NOMO-1 (cell line): ENCODE results near the gene MAP3K21.
A peak's percentile ranks its signal among the peaks of the same experiment; 100 is the strongest.

Source experiments
- DNase-seq, 2 experiments: peaks; one replicate each; lab custom pipeline; 2025; ENCODE audit not compliant: unreplicated experiment in 2 of 2; lab: John Stamatoyannopoulos, UW

Gene MAP3K21

DNA sequence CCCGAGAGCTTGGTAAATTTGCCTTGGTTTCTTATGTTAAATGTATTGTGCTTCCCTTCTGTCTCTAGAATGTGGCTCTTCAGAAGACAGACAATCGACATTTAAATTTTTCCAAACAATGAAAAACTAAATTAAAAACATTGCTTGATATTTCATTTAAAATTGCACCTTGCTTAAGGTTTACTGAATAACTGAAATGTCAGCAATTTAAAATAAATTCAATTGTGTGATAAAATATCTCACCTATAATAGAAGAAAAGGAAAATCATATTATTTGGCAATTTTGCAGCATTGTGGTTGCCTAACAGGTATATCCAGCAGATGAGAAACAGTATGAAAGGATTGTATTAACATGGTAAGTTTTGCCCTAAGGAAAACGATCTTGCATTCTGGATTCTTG lies 56.5 kb downstream of the MAP3K21 start:
- no peak for DNase-seq

DNA sequence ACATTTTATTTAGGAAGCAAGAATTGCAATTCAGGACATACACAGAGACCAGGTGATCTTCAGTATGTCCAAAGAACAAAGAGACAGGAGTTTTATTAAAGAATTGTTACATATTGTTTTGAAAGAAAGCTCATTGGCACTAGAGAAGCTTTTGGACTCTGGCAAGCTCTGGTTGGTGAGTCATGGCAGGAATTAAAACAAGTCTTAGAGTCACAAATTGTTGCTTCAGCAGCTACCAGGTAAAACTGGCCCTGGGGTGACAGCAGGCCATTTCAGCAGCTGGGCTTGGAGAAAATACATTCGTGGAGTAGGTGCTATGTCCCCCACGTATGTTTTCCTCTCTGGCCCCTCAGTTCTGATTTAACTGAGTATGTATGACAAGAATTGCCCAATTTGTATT lies 58.8 kb downstream of the MAP3K21 start:
- no peak for DNase-seq

DNA sequence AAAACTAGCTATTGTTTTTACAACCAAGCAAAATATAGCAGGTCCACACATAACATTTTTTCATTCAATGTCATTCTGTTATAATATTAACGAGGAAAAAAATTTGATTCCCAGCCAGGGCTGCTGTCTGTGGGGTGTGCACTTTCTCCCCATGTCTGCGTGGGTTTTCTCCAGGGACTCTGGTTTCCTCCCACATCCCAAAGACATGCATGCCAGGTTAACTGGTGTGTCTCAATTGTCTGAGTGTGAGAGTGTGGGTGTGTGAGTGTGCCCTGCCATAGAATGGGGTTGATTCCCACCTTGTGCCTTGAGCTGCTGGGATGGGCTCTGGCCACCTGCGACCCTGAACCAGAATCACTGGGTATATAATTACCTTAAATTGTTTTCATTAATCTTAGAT lies 60.1 kb downstream of the MAP3K21 start:
- DNase-seq, result no peak

DNA sequence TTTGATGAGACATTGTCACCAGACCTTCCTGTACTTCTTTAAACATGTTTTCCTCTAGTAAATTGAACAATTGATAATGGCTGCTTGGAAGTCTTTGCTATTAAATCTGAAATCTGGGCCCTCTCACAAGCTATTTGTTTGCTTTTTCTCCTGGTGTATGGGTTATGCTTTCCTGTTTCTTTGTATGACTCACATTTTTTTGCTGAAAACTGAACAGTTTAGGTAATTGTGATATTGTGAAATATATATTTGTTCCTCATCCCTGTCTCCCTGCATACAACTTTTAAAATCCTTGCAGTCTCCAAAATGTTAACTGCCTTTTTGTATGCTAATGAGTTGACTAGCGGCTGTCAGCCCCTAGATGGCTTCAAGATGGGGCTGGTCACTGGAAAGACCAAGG lies 61.6 kb downstream of the MAP3K21 start:
- DNase-seq, result peak in 1 of 2 experiments; percentile 21

DNA sequence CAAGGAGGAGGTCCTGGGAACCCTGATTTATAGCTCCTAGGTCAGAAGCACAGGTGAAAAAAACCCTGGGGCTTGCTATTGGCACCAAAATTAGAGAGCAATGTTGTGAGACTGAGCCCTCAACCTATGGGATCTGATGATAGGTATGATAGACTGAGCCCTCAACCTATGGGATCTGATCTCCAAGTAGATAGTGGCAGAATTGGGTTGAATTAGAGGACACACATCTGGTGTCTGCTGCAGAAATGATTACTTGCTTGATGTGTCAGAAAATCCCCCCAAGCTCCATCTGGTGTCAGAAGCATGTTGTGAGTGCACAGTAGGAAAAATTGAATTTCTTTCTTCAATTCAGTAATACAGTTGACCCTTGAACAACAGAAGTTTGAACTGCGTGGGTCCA lies 62.4 kb downstream of the MAP3K21 start:
- DNase-seq, result no peak

DNA sequence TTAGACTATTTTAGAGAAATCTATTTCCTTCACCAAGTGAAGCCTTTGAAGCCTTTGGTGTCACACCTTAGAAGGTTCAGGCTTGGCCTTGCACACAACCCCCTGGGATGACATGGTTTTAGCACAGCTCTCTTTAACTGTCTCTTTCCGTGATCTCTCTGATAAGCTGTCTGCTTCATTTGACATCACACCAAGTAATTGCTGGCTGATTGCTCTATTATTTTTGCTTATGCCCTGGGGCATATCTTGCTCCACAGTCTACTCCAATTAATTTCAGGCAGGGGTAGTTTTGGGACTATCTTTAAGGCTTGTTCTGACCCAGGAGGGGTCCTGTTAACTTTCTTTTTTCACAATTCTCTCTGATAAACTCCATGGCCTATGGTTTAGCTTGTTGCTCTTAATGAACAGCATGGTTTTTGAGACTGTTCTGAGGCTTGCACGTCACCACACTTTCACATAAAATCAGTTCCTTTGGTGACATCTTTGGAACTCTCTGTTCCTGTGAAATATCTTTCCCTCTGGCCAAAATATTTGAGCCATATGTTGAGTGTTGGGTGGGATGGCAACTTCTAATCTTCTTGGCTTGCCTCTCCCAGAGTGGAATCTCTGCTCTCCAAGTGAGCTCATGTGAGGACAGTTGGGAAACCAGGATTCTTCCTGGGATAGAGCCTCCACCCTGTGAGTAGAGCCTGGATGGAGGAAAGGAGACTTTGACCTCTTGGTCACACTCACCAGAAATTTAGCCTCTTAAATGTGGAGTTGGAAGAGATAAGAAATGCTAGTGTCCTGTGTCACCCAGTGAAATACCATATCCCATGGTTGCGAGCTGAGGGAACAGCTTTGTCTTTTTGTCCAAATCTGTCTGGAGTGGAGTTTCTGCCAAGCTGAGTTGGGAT lies 63.6 kb downstream of the MAP3K21 start:
- no peak for DNase-seq

DNA sequence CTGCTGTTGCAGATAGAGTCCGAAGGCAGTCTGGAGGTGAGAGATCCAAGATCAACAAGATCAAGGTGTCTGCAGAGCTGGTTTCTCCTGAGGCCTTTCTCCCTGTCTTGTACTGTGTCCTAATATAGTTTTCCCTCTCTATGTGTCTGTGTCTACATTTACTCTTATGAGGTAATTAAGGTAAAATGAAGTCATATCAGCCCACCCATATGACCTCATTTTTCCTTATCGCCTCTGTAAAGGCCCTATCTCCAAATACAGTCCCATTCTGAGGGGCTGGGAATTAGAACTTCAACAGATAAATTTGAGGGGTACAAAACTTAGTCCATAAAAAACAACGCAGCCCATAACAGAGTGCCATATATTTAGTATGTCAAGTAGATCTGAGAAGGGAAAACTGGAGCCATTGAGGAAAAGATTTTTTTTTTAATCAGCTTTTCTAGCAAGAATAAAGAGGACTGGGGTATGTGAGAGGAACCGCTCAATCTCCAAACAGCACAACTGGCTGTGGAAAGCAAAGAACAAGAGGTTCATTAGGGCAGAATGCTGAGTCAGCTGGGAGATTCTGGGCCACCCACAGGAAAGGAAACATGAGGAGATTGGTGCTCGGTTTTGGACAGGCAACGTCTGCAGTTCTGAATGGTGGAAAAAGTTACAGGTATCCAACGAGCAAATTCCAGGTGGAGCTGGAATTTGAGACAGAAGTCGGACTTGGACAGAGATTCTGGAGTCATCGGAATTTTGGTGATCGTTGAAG lies 65.7 kb downstream of the MAP3K21 start:
- DNase-seq, result no peak

DNA sequence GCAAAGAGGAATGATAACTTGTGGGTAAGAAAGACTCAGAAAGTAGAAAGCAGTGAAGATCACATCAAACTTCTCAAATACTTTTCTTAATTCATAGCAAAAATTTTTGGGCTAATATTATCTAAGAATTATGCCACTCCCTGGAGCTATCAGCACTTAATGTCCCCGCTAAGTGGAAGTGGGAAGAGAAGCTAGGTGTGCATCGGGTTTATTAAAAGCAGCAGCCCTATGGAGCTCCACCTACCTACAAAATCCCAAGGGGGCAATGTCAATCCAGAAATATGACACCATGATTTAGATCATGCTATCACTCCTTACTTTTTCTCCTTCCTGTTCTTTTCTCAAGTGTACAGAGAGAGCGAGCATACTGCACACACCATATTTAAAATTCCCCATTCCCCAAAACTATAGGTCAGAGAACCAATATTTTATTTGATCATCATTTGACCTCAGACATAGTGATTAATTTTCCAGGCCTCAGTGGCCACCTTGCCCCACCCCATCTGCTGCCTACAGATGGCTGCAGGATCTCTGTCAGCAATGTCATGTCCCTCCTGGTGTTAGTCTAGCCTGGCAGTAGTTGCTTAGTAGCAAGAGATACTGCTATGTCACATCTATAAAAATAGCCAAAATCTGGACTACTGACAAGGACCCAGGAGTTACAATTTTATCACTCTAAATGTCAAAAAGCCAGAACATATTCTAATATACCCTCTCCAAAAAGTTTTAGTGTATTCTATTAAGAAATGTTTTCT lies 66.6 kb downstream of the MAP3K21 start:
- no peak for DNase-seq

DNA sequence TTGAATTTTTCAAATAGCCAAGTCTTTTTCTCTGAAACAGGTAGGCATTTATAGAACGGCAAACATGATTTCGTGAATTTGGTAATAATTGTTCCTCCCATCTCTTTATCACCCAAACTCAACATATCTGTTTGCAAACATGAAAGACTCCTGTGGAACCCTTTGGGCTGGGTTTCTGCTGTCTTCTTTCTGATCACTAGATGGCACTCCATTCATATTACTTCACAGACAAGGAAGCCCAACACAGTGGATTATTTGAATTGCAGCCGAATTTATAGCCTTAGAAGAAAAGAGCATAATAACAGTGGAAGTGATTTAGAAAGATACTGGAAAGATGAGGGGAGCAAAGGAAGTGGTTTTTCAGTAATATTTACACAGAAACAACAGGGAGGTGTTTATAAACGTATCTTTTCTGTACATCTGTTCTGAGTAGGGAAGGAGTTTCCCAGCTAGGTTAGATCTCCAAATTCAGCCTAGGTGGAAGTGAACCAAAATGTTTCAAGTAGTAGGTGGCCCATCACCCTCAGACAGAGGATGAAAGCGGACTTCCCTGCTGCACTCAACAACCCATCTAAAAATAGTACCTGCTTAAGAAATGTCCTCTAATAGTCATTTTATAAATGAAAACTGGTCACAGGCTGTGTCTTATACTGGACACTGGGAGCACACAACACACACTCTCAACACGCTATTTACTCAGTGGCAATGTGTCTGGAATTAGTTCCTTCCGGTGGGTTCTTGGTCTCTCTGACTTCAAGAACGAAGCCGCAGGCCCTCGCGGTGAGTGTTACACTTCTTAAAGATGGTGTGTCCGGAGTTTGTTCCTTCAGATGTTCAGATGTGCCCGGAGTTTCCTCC lies 67.6 kb downstream of the MAP3K21 start:
- DNase-seq, result peak; percentile 2 to 38

DNA sequence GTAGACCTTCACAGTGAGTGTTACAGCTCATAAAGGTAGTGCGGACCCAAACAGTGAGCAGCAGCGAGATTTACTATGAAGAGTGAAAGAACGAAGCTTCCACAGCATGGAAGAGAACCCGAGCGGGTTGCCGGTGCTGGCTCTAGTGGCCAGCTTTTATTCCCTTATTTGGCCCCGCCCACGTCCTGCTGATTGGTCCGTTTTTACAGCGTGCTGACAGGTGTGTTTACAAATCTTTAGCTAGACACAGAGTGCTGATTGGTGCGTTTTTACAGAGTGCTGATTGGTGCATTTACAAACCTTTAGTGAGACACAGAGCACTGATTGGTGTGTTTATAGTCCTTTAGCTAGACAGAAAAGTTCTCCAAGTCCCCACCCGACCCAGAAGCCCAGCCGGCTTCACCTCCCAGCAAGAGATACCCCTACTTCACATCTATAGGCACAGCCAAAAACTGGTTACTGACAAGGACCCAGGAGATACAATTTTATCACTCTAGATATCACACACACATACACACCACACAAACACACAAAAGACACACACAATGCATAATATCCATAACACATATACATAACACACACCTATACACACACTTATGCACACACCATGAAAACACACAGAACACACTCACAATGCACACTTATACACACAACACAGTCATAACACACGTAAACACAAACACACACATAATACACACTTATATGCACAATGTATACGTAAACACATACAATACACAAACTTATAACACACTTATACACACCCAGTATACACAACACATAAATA lies 68.5 kb downstream of the MAP3K21 start:
- no peak for DNase-seq

DNA sequence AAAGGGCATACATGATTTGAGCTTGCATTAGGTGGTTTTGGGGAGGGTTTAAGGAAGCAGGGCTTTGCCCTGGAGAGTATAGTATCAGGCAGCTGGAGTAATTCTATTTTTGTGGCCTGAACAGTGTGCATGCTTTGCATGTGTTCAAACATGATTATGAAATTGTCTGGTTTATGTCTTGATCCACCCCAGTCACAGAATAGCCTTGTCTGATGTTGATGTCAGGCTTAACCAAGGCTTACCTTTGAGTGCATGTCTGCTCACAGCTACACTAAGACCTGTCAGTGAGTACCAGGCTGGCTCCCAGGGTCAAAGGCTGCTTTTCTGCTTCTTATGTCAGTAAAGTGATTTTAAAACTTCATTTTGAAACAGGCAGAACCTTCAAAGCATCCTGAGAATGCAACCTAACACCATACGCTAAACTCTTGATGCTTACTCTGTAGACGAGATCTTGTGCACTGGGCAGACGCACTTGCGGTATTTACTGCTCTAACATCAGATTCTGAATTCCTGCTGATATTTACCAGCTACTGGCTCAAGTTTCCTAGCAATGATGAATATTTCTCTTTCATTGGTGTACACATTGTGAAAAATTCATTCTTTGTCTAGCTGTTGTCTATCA lies 78.9 kb downstream of the MAP3K21 start:
- DNase-seq, result no peak

DNA sequence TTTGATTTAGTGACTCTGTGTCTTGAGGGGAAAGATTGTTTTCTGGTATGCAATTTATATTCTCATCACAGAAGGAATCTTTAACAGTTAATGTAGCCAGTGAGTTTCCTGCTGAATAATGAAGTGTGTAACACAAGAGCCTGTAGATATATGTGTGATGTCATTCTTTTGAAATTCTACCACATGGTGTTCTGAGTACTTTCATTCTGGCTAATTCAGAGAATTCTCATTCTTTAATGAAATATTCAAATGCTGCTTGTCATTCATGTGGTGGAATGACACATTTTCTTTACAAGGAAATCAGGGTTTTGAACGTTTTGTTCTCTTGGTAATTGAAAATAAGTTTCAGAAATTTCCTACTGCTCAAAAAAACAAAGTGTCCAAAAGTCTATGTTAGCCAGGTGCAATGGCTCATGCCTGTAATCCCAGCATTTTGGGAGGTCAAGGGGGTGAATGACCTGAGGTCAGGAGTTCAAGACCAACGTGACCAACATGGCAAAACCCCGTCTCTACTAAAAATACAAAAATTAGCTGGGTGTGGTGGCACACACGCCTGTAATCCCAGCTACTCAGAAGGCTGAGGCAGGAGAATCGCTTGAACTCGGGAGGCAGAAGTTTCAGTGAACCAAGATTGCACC lies 79.6 kb downstream of the MAP3K21 start:
- no peak for DNase-seq

DNA sequence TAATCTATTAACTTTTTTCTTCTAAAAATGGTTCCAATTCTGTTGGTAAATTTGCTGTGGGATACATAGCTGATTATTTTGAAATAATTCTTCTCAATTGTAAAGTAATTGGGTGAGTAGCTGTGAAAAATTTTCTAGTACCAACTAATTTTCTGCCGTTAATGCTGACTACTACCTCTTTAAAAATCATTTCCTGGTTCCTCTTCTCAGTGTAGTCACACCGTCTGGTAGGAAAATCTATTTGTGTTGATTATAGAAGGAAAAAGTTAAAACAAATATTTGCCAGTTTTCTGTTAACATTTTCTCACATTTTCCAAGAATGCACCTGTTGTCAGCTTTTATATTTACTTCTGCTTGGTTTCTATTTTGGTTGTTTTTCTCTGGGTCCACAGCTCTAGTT lies 82.0 kb downstream of the MAP3K21 start:
- no peak for DNase-seq

DNA sequence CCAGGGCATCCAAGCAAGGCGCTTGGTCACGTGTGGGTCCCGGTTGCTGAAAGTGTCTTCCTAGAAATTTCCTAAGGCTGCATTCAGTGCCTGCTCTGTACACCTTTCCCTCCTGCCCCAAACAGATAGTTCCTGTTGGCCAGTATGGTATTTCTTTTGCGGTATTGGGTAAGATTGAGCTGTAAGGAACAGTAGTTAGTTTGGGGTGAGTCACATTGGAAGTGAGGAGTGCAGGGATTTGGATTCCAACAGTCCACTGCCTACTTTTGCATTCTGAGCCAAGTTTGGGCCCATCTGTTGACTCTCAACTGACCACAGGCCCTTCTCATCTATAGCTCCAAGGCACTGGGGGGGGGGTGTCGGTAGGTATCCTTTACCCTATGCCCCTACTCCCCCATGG lies 83.4 kb downstream of the MAP3K21 start:
- no peak for DNase-seq

DNA sequence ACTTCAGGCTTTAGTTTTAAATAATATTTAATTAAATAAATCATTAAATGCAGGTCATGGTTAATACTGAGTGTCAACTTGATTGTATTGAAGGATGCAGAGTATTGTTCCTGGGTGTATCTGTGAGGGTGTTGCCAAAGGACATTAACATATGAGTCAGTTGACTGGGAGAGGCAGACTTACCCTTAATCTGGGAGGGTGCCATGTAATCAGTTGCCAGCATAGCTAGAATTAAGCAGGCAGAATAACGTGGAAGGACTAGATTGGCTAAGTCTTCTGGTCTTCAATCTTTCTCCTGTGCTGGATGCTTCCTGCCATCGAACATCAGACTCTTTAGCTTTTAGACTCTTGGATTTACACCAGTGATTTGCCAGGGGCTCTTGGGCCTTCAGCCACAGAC lies 85.3 kb downstream of the MAP3K21 start:
- no peak for DNase-seq

DNA sequence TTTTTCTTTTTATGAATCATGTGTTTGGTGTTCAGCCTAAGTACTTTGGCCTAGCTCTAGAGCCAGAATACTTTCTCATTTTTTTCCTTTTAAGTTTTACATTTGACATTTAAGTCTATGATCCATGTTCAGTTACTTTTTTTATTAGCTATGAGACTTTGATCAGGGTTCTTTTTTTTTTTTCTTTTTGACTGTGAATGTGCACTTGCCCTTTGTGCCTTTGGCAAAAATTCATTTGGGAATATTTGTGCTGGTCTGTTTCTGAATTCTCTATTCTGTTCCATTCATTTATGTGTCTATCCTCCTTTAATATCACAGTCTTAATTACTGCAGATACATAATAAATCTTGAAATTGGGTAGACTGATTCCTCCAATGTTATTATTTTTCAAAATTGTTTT lies 93.8 kb downstream of the MAP3K21 start:
- DNase-seq, result no peak

DNA sequence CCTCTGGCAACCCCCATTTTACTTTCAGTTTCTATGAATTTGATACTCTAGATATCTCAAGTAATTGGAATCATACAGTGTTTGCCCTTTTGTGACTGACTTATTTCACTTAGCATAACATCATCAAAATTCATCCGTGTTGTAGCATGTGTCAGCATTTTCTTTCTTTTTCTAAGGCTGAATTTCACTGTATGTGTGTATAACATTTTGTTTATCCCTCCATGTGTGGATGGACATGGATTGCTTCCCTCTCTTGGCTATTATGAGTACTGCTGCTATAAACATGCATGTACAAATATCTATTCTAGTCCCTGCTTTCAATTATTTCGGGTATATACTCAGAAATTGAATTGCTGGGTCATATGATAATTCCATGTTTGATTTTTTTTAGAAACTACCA lies 97.3 kb downstream of the MAP3K21 start:
- DNase-seq, result no peak

DNA sequence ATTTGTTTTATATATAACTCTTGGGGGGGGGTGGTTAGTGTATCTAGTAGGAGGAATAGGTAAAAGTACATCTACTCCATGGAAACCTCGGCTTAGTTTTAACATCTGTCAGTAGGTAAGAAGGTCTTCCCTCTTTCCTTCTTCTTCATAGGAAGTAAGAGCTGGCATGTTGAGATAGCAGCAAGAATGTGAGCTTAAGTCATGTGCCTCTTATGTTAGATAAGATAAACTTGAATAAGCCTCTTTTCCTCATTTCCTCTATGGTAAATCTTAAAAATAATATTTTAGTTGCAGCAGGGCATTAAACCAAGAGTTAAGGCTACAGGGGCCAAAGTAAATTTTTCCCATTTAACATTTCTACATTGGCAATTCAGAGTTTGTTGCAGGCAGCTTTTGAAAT lies 100.4 kb downstream of the MAP3K21 start:
- no peak for DNase-seq
